Gastrocnemius medialis (tissue), 4 donors: Measurements from ENCODE around the gene HSD11B2. TPM values are rescaled to one million over a fixed set of nuclear protein-coding genes. Genes with fewer than 3 reads are reported as not detected.

Source experiments
- ATAC-seq, 2 donors: fragments of 150-250 bp; one replicate each; pipeline ENCODE4 v1.9.1; 2016
- DNase-seq, 2 donors: peaks; one replicate each; pipeline ENCODE4 v3.0.0-alpha.2; 2019
- H3K27ac ChIP-seq, 4 donors: fragments of 200-600 bp; sonication (generic); 1 replicate in 1 of 4; 2 replicates in 3 of 4; pipeline ENCODE4 v1.5.1; 2016 to 2018; ENCODE audit warnings: mild to moderate bottlenecking in 2 of 4, moderate library complexity in 1 of 4
- H3K27me3 ChIP-seq, 3 donors: fragments of 200-600 bp; sonication (generic) in 2 of 3; 1 replicate in 1 of 3; 2 replicates in 2 of 3; pipeline versions ENCODE4 v1.5.1 to v1.6.0; 2016 to 2019; ENCODE audit warnings: mild to moderate bottlenecking in 1 of 3, moderate library complexity in 1 of 3
- H3K36me3 ChIP-seq, 2 donors: fragments of 200-600 bp; sonication (generic) in 1 of 2; one replicate each; pipeline ENCODE4 v1.5.1; 2017 to 2018
- H3K4me1 ChIP-seq, 2 donors: fragments of 200-600 bp; sonication (generic) in 1 of 2; one replicate each; pipeline ENCODE4 v1.5.1; 2016 to 2017; ENCODE audit warnings: mild to moderate bottlenecking in 2 of 2
- H3K4me3 ChIP-seq, 4 donors: fragments of 200-600 bp; sonication (generic) in 3 of 4; 1 replicate in 1 of 4; 2 replicates in 3 of 4; pipeline ENCODE4 v1.5.1; 2016 to 2019; ENCODE audit warnings: mild to moderate bottlenecking in 2 of 4
- H3K9me3 ChIP-seq, 3 donors: fragments of 200-600 bp; sonication (generic) in 2 of 3; 1 replicate in 1 of 3; 2 replicates in 2 of 3; pipeline ENCODE4 v1.5.1; 2016 to 2019
- CTCF ChIP-seq, 5 experiments: fragments of 450-650 bp in 3 of 5; fragments of 200-600 bp in 2 of 5; sonication (generic) in 2 of 5; IDR thresholded peaks in 4 of 5; conservative IDR thresholded peaks in 1 of 5; 1 replicate in 4 of 5; 2 replicates in 1 of 5; pipeline ENCODE4 v1.5.1; 2016 to 2019; ENCODE audit warnings: antibody characterized with exemption in 5 of 5, mild to moderate bottlenecking in 3 of 5, moderate library complexity in 3 of 5
- POLR2A ChIP-seq, 2 donors: fragments of 450-650 bp; IDR thresholded peaks; one replicate each; pipeline ENCODE4 v1.6.1; 2017; ENCODE audit warnings: antibody characterized with exemption in 2 of 2, mild to moderate bottlenecking in 2 of 2, moderate library complexity in 2 of 2
- in situ Hi-C, 4 donors: fragments of 200-750 bp; cut with MboI; loops; one replicate each; pipeline versions ENCODE4 v1.15.0 to v1.8.0; 2017; ENCODE audit warnings: low sequenced_read_pairs in 4 of 4
- intact Hi-C: fragments of 100-400 bp; cut with DNase I; formaldehyde crosslinking; loops from one replicate; pipeline ENCODE4 v1.15.1; 2023; ENCODE audit warnings: low total_unique reads
- total RNA-seq, 4 donors: library from RNA; depleted of rRNA; stranded (reverse); fragments of >200 nt; gene quantifications; one replicate each; pipeline versions ENCODE4 v1.1.0 to v1.2.3, GENCODE V29; 2016

The HSD11B2 gene
- total RNA-seq, 4 donors from 2014 or later = 2.3 to 4.1 TPM; not detected in 2

GRCh38 chr16:67456391-67457081 is 25.6 kb downstream of the HSD11B2 start:
- Histone ChIP-seq H3K27me3 (no peaks in the 10 kb centered on the region), H3K36me3 (no peaks in the 10 kb centered on the region), H3K9me3 (no peaks in the 10 kb centered on the region), H3K4me1 (peaks cover 73 to 77% of the 10 kb centered on the region in 2 donors), H3K4me3 (no peak overlapping the region), H3K27ac (peak overlapping the region; percentile 67 to 90 (median 72))
- ATAC-seq = peak; percentile 73 to 80
- peak; percentile 78 to 90 for DNase-seq
- TF ChIP-seq POLR2A (IDR thresholded peaks at IDR 0.05) = no peak
- TF ChIP-seq CTCF (IDR thresholded peaks at IDR 0.05 in 4 of 5, conservative IDR thresholded peaks at IDR 0.05 in 1 of 5) = peak; percentile 52 to 75 (median 66)
- in situ Hi-C loops = no loop called here
- intact Hi-C loops = no loop called here

- in situ Hi-C loops = no loop called here
- TF ChIP-seq POLR2A (IDR thresholded peaks at IDR 0.05) (no peak), CTCF (IDR thresholded peaks at IDR 0.05 in 4 of 5, conservative IDR thresholded peaks at IDR 0.05 in 1 of 5) (no peak)
Measured at GRCh38 chr16:67457611-67458010, 26.7 kb downstream of the HSD11B2 start.

GRCh38 chr16:67458121-67458641 is 27.3 kb downstream of the HSD11B2 start:
- DNase-seq = no peak
- in situ Hi-C loops = no loop called here
- peaks cover 73 to 77% of the 10 kb centered on the region in 2 donors for H3K4me1 ChIP-seq

More at GRCh38 chr16:67457611-67458010, 26.7 kb downstream of the HSD11B2 start:
- no peaks in the 10 kb centered on the region for H3K36me3 ChIP-seq
- intact Hi-C loops = no loop called here
- H3K9me3 ChIP-seq = no peaks in the 10 kb centered on the region
- H3K4me3 ChIP-seq = no peak overlapping the region
- ATAC-seq (no peak), DNase-seq (no peak)
- H3K27ac ChIP-seq = peak overlapping the region; percentile 54 to 90 (median 70)
- peaks cover 73 to 77% of the 10 kb centered on the region in 2 donors for H3K4me1 ChIP-seq
- H3K27me3 ChIP-seq = no peaks in the 10 kb centered on the region

GRCh38 chr16:67459066-67459860 is 28.3 kb downstream of the HSD11B2 start:
- peak; percentile 71 to 73 for DNase-seq
- ATAC-seq = peak; percentile 24 to 35
- no peaks in the 10 kb centered on the region for H3K9me3 ChIP-seq
- H3K4me3 ChIP-seq = no peak overlapping the region
- H3K4me1 ChIP-seq = peaks cover 83 to 84% of the 10 kb centered on the region in 2 donors
- intact Hi-C loops = no loop called here
- no peak for TF ChIP-seq CTCF (IDR thresholded peaks at IDR 0.05 in 4 of 5, conservative IDR thresholded peaks at IDR 0.05 in 1 of 5)
- TF ChIP-seq POLR2A (IDR thresholded peaks at IDR 0.05) = no peak
- in situ Hi-C loops = no loop called here
- H3K27me3 ChIP-seq = no peaks in the 10 kb centered on the region
- H3K36me3 ChIP-seq = no peaks in the 10 kb centered on the region
- peak overlapping the region; percentile 54 to 90 (median 70) for H3K27ac ChIP-seq

More at GRCh38 chr16:67458121-67458641, 27.3 kb downstream of the HSD11B2 start:
- TF ChIP-seq CTCF (IDR thresholded peaks at IDR 0.05 in 4 of 5, conservative IDR thresholded peaks at IDR 0.05 in 1 of 5) = no peak
- TF ChIP-seq POLR2A (IDR thresholded peaks at IDR 0.05) = no peak
- Histone ChIP-seq H3K27ac (peak overlapping the region; percentile 54 to 90 (median 70)), H3K4me3 (no peak overlapping the region), H3K27me3 (no peaks in the 10 kb centered on the region), H3K9me3 (no peaks in the 10 kb centered on the region), H3K36me3 (no peaks in the 10 kb centered on the region)
- intact Hi-C loops = no loop called here
- no peak for ATAC-seq
